HepG2 (cell line): ENCODE results near the gene RHBDL1. TPM values are rescaled to one million over a fixed set of nuclear protein-coding genes. Genes with fewer than 3 reads are reported as not detected.

Source experiments
- AGO2 ChIP-seq: fragments of 200-400 bp; formaldehyde crosslinking; optimal IDR thresholded peaks from 2 replicates; pipeline ENCODE3; 2017; ENCODE audit warnings: mild to moderate bottlenecking, low read depth, low read length, moderate library complexity
- ATF7-NPFF ChIP-seq: sonication (generic); formaldehyde crosslinking; IDR thresholded peaks from 2 replicates; pipeline ENCODE4 v1.8.1; 2023; ENCODE audit warnings: mild to moderate bottlenecking, low read depth, missing genetic modification reagents, moderate library complexity
- BORCS8-MEF2B ChIP-seq: sonication (generic); formaldehyde crosslinking; IDR thresholded peaks from 2 replicates; pipeline ENCODE4 v1.8.0; 2022; ENCODE audit warnings: mild to moderate bottlenecking, missing genetic modification reagents
- GFI1 ChIP-seq: sonication (generic); formaldehyde crosslinking; IDR thresholded peaks from 2 replicates; pipeline ENCODE4 v1.5.0; 2020; ENCODE audit warnings: missing genetic modification reagents, mild to moderate bottlenecking, borderline replicate concordance
- KMT2B ChIP-seq: IDR thresholded peaks from 2 replicates; pipeline ENCODE4 v1.6.1; 2016; ENCODE audit warnings: missing genetic modification reagents, missing compliant biosample characterization
- NFKBIZ ChIP-seq: IDR thresholded peaks from 2 replicates; pipeline ENCODE4 v1.6.1; 2018; ENCODE audit warnings: missing genetic modification reagents, missing compliant biosample characterization
- NFYC ChIP-seq: IDR thresholded peaks from 2 replicates; pipeline ENCODE4 v1.6.1; 2016; ENCODE audit warnings: missing genetic modification reagents, missing compliant biosample characterization
- PLRG1 ChIP-seq: fragments of 450-650 bp; conservative IDR thresholded peaks from 2 replicates; pipeline ENCODE4 v1.6.1; 2016
- POGK ChIP-seq: sonication (generic); formaldehyde crosslinking; conservative IDR thresholded peaks from 2 replicates; pipeline ENCODE4 v1.8.0; 2022; ENCODE audit warnings: mild to moderate bottlenecking, moderate library complexity, missing genetic modification reagents
- SAP130 ChIP-seq: IDR thresholded peaks from 2 replicates; pipeline ENCODE4 v1.6.1; 2016; ENCODE audit warnings: low read depth
- SMAD9 ChIP-seq: sonication (generic); formaldehyde crosslinking; IDR thresholded peaks from 2 replicates; pipeline ENCODE4 v1.5.1; 2020; ENCODE audit warnings: mild to moderate bottlenecking, missing genetic modification reagents
- TBX2 ChIP-seq: sonication (generic); formaldehyde crosslinking; IDR thresholded peaks from 2 replicates; pipeline ENCODE4 v1.5.0; 2020; ENCODE audit warnings: missing genetic modification reagents, mild to moderate bottlenecking, borderline replicate concordance
- TP53 ChIP-seq: sonication (generic); formaldehyde crosslinking; conservative IDR thresholded peaks from 2 replicates; pipeline ENCODE4 v1.4.0; 2020; ENCODE audit warnings: missing genetic modification reagents
- ZBTB33 ChIP-seq: sonication (generic); formaldehyde crosslinking; IDR thresholded peaks from 2 replicates; pipeline ENCODE4 v1.4.0; 2020; ENCODE audit warnings: missing genetic modification reagents
- ZFP91 ChIP-seq: sonication (generic); formaldehyde crosslinking; IDR thresholded peaks from 2 replicates; pipeline ENCODE4 v1.9.0; 2022; ENCODE audit warnings: missing genetic modification reagents, mild to moderate bottlenecking, borderline replicate concordance
- ZNF121 ChIP-seq: sonication (generic); formaldehyde crosslinking; IDR thresholded peaks from 2 replicates; pipeline ENCODE4 v1.5.0; 2020; ENCODE audit warnings: mild to moderate bottlenecking, missing genetic modification reagents
- ZNF331 ChIP-seq: sonication (generic); formaldehyde crosslinking; IDR thresholded peaks from 2 replicates; pipeline ENCODE4 v1.4.0; 2020; ENCODE audit warnings: missing genetic modification reagents
- ZNF772 ChIP-seq: sonication (generic); formaldehyde crosslinking; IDR thresholded peaks from 2 replicates; pipeline ENCODE4 v1.5.0; 2020; ENCODE audit warnings: mild to moderate bottlenecking, missing genetic modification reagents
- ZNF784 ChIP-seq: sonication (generic); formaldehyde crosslinking; IDR thresholded peaks from 2 replicates; pipeline ENCODE4 v1.5.1; 2020; ENCODE audit warnings: missing genetic modification reagents, mild to moderate bottlenecking, borderline replicate concordance
- polyA plus RNA-seq, 8 experiments: library from polyadenylated mRNA; depleted of rRNA in 3 of 8; stranded (reverse) in 7 of 8; unstranded in 1 of 8; fragments of >200 nt; fragmentation: Illumina TruSeq in 4 of 8; extraction: Trizol in 4 of 8; gene quantifications; 2 replicates each; pipeline versions ENCODE4 v1.2.1 to v1.2.3, GENCODE V29; 2011 to 2016; ENCODE audit warnings: low read depth in 4 of 8, missing spikeins in 1 of 8, mixed read lengths in 1 of 8; ENCODE audit not compliant: insufficient read depth in 1 of 8
- total RNA-seq, 5 experiments: library from RNA; depleted of rRNA; stranded (reverse); fragments of >200 nt; fragmentation: Illumina TruSeq; extraction: Trizol; gene quantifications; 2 replicates each; pipeline ENCODE4 v1.2.3, GENCODE V29; 2016; ENCODE audit warnings: low read depth in 1 of 5
- TF ChIP-seq, protein P1 (sequence below): sonication (generic); formaldehyde crosslinking; IDR thresholded peaks from 2 replicates; pipeline ENCODE4 v1.4.0; 2020; ENCODE audit warnings: mild to moderate bottlenecking, missing genetic modification reagents
- TF ChIP-seq, protein P2 (sequence below): sonication (generic); formaldehyde crosslinking; IDR thresholded peaks from 2 replicates; pipeline ENCODE4 v1.8.1; 2023; ENCODE audit warnings: mild to moderate bottlenecking, missing genetic modification reagents, borderline replicate concordance

Gene RHBDL1
- total and polyA plus RNA-seq, 2 of the 13 experiments (the other 11 are each of a cell fraction or from before 2014, with no cell fraction given), result 1.8 to 3.8 TPM

DNA sequence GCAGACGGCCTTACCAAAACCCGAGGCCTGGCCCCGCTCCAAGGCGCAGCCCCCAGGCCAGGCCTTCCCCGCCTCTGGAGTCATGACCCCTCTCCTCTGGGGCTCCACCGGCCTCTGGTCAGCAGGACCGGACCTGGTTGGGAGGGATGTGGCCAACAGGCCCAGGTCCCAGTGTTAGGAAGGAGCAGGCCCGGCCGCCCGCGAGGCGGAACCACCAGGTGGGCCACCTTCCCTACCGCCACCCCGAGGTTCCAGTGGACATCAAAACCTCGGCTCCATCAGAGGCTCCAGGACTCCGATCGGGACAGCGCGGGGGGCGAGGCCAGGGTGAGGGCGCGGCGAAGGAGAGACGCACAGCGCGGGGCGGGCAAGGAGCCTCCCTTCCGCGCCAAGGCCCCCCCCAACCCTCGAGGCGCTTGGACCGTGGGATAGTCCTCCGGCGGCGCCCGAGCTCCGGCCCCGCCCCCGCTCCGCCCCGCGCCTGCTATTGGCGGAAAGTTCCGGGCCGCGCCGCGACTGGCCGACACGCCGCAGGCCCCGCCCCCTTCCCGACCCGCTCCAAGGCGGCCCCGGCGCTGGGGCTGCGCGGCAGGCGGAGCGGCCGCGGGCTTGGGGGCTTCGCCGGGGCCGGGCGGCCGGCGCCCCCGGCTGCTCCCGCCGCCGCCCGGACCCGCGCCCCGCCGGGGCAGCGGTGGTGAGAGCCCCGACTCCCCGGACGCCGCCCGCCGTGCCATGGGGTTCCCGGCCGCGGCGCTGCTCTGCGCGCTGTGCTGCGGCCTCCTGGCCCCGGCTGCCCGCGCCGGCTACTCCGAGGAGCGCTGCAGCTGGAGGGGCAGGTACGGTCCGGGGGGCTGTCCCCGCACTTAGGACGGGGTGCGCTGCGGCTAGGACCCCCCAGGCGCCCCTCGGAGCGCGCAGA lies 39.3 kb downstream of the RHBDL1 start, which contains the start of gene METRN (continued):
- TF ChIP-seq ZNF784 (CRISPR knock-in tag), result peak; percentile 62; the same call in 1 of the 2 replicates
- no peak for TF ChIP-seq TP53 (CRISPR knock-in tag)
- peak; percentile 49; the same call in 1 of the 2 replicates for TF ChIP-seq BORCS8-MEF2B (CRISPR knock-in tag)
- peak; percentile 41; the same call in 1 of the 2 replicates for TF ChIP-seq ATF7-NPFF (CRISPR knock-in tag)
- no peak for TF ChIP-seq ZNF121
- TF ChIP-seq POGK (CRISPR knock-in tag), result 0 out of 2 replicates have a peak, but pooled peaks have one; percentile 29
- TF ChIP-seq TBX2 (CRISPR knock-in tag), result peak; percentile 46; the same call in 1 of the 2 replicates
- peak; percentile 57; the same call in 1 of the 2 replicates for TF ChIP-seq ZFP91 (CRISPR knock-in tag)
- TF ChIP-seq NFYC (CRISPR knock-in tag), result peak; percentile 73
- TF ChIP-seq PLRG1, result no peak
- TF ChIP-seq GFI1 (CRISPR knock-in tag), result no peak
- TF ChIP-seq SAP130 (CRISPR knock-in tag), result 0 out of 2 replicates have a peak, but pooled peaks have one; percentile 15
- 0 out of 2 replicates have a peak, but pooled peaks have one; percentile 34 for TF ChIP-seq ZNF772 (CRISPR knock-in tag)
- TF ChIP-seq, protein P1, sequence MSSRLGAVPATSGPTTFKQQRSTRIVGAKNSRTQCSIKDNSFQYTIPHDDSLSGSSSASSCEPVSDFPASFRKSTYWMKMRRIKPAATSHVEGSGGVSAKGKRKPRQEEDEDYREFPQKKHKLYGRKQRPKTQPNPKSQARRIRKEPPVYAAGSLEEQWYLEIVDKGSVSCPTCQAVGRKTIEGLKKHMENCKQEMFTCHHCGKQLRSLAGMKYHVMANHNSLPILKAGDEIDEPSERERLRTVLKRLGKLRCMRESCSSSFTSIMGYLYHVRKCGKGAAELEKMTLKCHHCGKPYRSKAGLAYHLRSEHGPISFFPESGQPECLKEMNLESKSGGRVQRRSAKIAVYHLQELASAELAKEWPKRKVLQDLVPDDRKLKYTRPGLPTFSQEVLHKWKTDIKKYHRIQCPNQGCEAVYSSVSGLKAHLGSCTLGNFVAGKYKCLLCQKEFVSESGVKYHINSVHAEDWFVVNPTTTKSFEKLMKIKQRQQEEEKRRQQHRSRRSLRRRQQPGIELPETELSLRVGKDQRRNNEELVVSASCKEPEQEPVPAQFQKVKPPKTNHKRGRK, result no peak
- peak; percentile 39; the same call in 1 of the 2 replicates for TF ChIP-seq ZNF331 (CRISPR knock-in tag)
- TF ChIP-seq KMT2B (CRISPR knock-in tag), result no peak
- TF ChIP-seq ZBTB33, result peak; percentile 86; the same call in 1 of the 2 replicates
- no peak for TF ChIP-seq NFKBIZ (CRISPR knock-in tag)
- TF ChIP-seq SMAD9 (CRISPR knock-in tag), result no peak
- TF ChIP-seq AGO2, result peak; percentile 50
- TF ChIP-seq, protein P2, sequence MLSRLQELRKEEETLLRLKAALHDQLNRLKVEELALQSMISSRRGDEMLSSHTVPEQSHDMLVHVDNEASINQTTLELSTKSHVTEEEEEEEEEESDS, result no peak
